Measurements from ENCODE around the gene RPS6KB2.
A peak's percentile ranks its signal among the peaks of the same experiment; 100 is the strongest.
"Not testable (repeated sequence)": the region's sequence is repeated elsewhere in the genome, so short reads cannot be mapped to it uniquely, and the experiment has no call there.

Gene RPS6KB2

GRCh38 chr11:67397986-67398660 lies 30.2 kb upstream of the RPS6KB2 start:
- no peak for DNase-seq (ENCODE audit: low read depth)

- no peak for DNase-seq (ENCODE audit: low read depth)
These were observed 29.4 kb upstream of the RPS6KB2 start for GRCh38 chr11:67398661-67399563.

- DNase-seq (ENCODE audit: low read depth): no peak
These were observed 27.9 kb upstream of the RPS6KB2 start for GRCh38 chr11:67400251-67400941.

GRCh38 chr11:67400942-67401494 lies 27.3 kb upstream of the RPS6KB2 start:
- no peak for DNase-seq (ENCODE audit: low read depth)

- peak; percentile 78 for DNase-seq (ENCODE audit: low read depth)
These were observed 26.7 kb upstream of the RPS6KB2 start, which contains the start of gene PPP1CA for GRCh38 chr11:67401495-67402191. TSS of gene PPP1CA (minus strand) at chr11:67401858. CDS start at chr11:67401782, 76 bp downstream.

GRCh38 chr11:67402192-67402839 lies 26.0 kb upstream of the RPS6KB2 start:
- DNase-seq (ENCODE audit: low read depth): not testable (repeated sequence)

GRCh38 chr11:67403085-67403484 lies 25.2 kb upstream of the RPS6KB2 start:
- DNase-seq (ENCODE audit: low read depth): not testable (repeated sequence)

- no peak for DNase-seq (ENCODE audit: low read depth)
These were observed 23.6 kb upstream of the RPS6KB2 start for GRCh38 chr11:67404515-67405195.

GRCh38 chr11:67405196-67405567 lies 23.1 kb upstream of the RPS6KB2 start:
- DNase-seq (ENCODE audit: low read depth): no peak

- no peak for DNase-seq (ENCODE audit: low read depth)
These were observed 22.5 kb upstream of the RPS6KB2 start for GRCh38 chr11:67405688-67406339.

GRCh38 chr11:67406420-67406968 lies 21.8 kb upstream of the RPS6KB2 start:
- DNase-seq (ENCODE audit: low read depth): no peak

- DNase-seq (ENCODE audit: low read depth): no peak
These were observed 21.2 kb upstream of the RPS6KB2 start for GRCh38 chr11:67406969-67407687.

- no peak for DNase-seq (ENCODE audit: low read depth)
These were observed 20.6 kb upstream of the RPS6KB2 start for GRCh38 chr11:67407688-67408163.

- no peak for DNase-seq (ENCODE audit: low read depth)
These were observed 19.7 kb upstream of the RPS6KB2 start for GRCh38 chr11:67408437-67409200.

GRCh38 chr11:67409261-67409666 lies 19.0 kb upstream of the RPS6KB2 start:
- DNase-seq (ENCODE audit: low read depth): no peak

GRCh38 chr11:67409781-67410368 lies 18.4 kb upstream of the RPS6KB2 start:
- DNase-seq (ENCODE audit: low read depth): no peak

- no peak for DNase-seq (ENCODE audit: low read depth)
These were observed 17.9 kb upstream of the RPS6KB2 start for GRCh38 chr11:67410369-67410831.

Data from stimulated activated CD8-positive, alpha-beta memory T cell treated with anti-CD3 and anti-CD28 coated beads, Interleukin-7, amount 100 ng/mL, for 24 hours (primary cell).